ENCODE measurements around the gene TTN.
"Not testable (repeated sequence)": the region's sequence is repeated elsewhere in the genome, so short reads cannot be mapped to it uniquely, and the experiment has no call there.

The TTN gene

DNA sequence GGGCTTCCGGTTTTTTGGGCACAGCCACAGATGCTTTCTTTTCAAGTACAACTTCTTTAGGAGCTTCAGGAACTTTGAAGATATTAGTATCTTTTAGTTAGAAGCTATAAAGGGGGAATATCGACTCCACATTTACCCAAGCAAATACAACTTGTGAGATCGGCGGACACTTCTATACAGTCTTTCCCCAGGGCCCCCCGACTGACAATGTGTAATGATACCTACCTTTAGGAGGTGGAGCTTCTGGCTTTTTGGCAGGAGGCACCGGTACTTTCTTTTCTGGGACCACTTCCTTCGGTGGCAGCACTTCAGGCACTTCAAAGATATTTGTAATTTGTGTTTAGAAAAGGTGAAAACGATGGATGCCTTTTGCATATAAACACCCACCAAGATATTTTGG lies 148.7 kb downstream of the TTN start:
- not testable (repeated sequence) for DNase-seq (ENCODE audit: low spot score)

GRCh38 chr2:178650554-178650953 lies 156.7 kb downstream of the TTN start:
- no peak for DNase-seq (ENCODE audit: low spot score)

GRCh38 chr2:178644919-178645318 lies 162.3 kb downstream of the TTN start:
- DNase-seq (ENCODE audit: low spot score), result no peak

GRCh38 chr2:178641498-178641897 lies 165.7 kb downstream of the TTN start:
- DNase-seq (ENCODE audit: low spot score), result no peak

DNA sequence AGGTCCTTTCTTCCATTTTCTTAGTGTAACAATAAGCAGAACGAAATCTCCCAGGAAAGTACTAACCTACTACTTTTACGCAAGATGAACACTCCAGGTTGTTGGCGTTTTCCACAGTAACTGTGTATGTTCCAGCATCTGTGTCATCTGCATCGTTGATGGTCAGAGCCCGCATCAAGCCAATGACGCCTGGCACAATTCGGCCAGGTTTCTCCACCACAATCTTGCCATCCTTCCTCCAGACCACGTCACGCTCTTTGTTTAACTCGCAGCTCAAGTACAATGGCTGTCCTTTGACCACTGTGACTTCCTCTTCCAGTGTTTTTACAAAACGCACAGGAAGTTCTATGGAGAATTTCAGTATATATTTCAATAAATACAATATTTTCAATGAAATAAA lies 171.3 kb downstream of the TTN start:
- no peak for DNase-seq (ENCODE audit: low spot score)

DNA sequence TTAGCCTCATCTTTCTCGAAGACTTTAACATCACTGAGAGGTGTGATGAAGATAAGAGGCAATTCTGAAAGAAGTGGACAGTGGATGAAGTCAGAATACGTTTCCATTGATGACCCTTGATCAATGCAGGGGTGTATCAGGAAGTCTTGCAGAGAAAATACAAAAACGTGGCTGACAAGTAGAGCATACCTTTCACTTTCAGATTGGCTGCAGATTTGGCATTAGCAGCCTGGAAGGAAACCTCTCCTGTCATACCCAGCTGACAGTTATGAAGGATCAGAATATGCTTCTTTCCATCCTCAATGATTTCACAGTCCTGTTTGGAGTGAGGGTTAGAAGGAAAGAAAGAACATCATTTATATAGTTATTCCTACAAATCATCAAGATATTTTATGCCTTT lies 174.5 kb downstream of the TTN start:
- no peak for DNase-seq (ENCODE audit: low spot score)

DNA sequence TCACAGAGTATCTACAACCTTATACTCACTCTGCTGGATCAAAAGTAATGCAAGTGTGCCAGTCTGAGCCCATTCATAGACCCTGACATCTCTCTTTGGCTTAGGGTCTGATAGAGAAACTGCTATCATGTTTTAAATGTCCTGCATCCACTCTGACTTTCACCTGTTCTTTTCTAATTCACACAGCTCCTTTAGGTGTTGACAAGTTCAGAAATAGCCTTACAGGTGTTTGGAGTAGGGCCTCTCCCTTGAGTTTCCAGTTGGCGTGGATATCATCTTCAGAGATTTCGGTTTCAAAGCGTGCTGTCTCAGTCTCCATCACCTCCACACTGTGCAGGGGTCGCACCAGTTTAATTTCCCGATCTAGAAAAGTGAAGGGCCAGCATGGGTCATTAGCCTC lies 176.6 kb downstream of the TTN start:
- no peak for DNase-seq (ENCODE audit: low spot score)

DNA sequence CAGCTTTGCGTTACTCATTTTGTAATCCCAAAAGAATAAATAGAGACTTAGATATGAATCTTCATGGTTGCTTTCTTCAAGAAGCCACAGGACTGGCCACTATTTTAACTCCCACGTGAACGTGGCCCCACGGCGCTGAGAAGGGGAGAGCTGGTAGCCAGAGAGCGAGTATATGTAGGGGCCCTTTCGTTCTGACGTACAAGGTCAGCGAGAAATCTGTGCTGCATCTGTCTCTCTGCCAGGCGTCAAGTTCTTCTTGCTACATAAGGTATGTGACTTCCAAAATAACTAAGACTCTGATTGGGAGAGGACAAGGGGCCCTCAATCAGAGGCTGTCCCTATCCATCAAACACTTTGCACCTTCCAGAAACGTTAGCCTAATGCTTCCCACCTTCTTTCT lies 177.8 kb downstream of the TTN start:
- DNase-seq (ENCODE audit: low spot score), result no peak

GRCh38 chr2:178628605-178629004 lies 178.6 kb downstream of the TTN start:
- DNase-seq (ENCODE audit: low spot score), result no peak

- DNase-seq (ENCODE audit: low spot score), result no peak
Observed at GRCh38 chr2:178627401-178627800, 179.8 kb downstream of the TTN start.

GRCh38 chr2:178615969-178616368 lies 191.3 kb downstream of the TTN start:
- DNase-seq (ENCODE audit: low spot score), result no peak

DNA sequence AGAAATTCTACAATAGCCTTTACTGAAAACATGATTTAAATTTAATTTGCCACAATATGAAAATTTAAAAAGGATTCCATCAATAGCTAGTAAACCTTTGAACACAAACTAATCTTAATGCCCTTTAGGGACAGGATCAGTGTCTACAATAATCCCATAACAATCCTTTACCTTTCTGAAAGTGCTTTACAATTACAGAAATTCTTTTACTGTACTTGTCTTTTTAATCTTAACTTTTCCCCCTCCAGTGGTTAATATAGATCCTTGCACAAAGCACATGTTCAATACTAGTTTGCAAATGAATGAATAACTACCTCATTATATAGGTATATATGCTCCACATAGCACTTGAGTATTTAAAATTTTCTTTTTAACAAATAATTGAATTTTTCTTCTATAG lies 204.3 kb downstream of the TTN start:
- no peak for DNase-seq (ENCODE audit: low spot score)

- no peak for DNase-seq (ENCODE audit: low spot score)
Observed at GRCh38 chr2:178592655-178593054, 214.6 kb downstream of the TTN start.

GRCh38 chr2:178589335-178589734 lies 217.9 kb downstream of the TTN start:
- DNase-seq (ENCODE audit: low spot score), result no peak

DNA sequence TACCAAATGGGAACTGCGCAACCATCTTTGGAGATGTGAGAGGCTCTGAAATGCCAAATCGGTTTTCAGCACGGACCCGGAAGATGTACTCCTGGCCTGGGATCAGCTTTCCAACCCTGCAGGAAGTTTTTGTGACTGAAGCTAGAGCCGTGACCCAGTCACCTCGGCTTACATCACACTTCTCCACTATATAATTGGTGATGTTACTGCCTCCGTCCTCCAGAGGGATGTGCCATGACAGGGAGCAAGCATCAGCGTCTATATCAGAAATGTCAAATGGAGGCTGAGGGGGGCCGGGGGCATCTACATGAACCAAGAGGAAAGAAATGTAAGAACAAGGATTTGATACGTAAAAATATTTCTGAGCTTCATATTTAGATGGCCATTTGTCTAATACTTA lies 222.6 kb downstream of the TTN start:
- no peak for DNase-seq (ENCODE audit: low spot score)

GRCh38 chr2:178579006-178579405 lies 228.2 kb downstream of the TTN start:
- no peak for DNase-seq (ENCODE audit: low spot score)

DNA sequence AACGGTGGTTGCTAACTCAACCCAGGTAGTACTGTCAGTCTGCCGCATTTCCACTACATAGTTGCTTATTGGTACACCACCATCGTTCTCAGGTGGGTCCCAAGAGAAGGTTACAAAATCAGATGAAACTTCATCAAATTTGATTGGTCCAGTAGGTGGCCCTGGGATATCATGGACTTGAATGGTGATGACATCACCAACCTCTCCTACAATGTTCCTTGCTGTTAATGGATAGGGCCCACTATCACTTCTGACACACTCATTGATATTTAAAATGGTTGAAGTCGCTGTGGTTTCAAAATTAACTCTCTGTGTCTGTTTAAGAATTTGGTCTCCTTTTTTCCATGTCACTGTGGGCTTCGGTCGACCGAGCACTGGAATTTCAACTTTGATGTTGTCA lies 232.4 kb downstream of the TTN start:
- DNase-seq (ENCODE audit: low spot score), result no peak

- no peak for DNase-seq (ENCODE audit: low spot score)
Observed at GRCh38 chr2:178568227-178568626, 239.0 kb downstream of the TTN start.

DNA sequence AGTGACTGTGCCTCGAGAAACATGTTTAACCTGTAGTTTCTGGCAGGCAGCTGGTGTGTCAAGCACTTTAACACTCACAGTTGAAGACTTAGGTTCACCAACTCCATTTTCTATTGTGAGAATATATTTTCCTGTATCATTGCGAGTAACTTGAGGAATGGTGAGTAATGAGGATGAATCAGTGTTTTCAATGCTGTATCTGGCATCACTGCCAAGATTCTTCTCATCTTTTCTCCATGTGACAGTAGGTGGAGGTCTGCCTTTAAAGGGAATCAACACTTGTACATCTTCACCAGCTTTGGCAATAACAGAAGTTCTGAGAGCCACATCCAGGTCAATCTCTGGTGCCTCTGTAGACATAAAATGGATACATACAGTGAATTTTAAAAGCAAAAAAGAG lies 254.2 kb downstream of the TTN start:
- DNase-seq (ENCODE audit: low spot score), result no peak

DNA sequence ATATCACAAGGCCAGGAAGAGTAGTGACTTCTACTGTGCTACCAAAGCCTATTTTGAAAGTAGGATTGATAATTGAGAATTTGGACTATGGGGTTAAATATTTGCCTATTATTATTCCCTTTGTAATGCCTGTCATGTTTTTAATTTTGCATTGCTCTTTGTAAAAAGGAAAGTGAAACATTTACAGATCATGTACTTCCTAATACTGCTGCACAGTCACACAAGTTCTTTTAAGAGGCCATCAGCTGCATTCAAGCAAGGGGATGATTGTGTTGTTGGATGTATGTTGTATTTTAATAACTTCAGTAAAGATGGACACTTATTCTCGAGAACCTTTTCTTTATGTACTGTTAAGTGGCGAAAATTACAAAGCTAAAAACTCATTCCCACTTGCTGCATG lies 256.9 kb downstream of the TTN start:
- DNase-seq (ENCODE audit: low spot score), result no peak

GRCh38 chr2:178542569-178542968 lies 264.7 kb downstream of the TTN start:
- no peak for DNase-seq (ENCODE audit: low spot score)

- DNase-seq (ENCODE audit: low spot score), result no peak
Observed at GRCh38 chr2:178542161-178542560, 265.1 kb downstream of the TTN start.

GRCh38 chr2:178536037-178536436 lies 271.2 kb downstream of the TTN start:
- no peak for DNase-seq (ENCODE audit: low spot score)

DNA sequence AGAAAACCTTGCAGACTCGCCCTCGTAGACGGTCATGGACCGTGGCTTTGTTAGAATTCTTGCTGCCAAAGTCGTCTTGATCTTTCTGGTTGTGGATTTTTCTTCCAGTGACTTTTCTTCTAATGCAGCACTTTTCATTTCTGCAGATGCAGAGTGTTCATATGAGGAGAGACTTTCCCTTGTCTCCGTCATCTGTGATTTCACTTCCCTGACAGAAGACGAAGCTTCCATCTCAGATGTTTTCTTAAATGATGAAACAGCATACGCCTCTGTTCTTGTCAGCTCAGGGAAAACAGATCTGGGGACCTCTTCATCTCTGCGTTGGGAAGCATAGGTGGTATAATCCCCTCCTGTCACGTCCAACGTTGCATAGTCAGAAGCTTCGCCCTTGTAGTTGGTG lies 276.1 kb downstream of the TTN start:
- DNase-seq (ENCODE audit: low spot score), result no peak

DNA sequence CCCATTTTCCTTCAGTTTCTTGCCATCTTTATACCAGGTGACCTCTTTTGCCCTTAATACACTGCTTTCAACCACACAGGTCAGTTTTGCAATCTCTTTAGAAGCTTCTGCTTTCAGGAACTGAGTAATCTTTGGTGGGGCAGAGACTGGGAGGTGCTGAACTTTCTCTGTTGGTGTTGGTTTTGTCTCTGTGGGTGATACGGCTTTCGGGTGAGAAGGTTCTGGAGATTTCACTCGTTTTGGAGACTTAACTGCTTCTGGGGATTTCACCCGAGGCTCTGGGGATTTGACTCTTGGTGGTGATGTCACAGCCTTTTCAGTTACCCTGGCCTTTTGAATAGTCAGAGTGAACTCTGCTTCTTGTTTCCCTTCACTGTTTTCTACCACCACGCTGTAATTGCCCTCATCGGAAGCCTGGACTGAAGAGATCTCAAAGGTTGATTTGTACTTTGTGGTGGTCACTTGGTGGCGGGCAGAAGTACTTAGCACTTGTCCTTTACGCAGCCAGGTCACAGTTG lies 276.5 kb downstream of the TTN start:
- peak; percentile 78 for DNase-seq (ENCODE audit: low spot score)
